A549 (cell line): Measurements from ENCODE around the gene TMEM117. TPM values are rescaled to one million over a fixed set of nuclear protein-coding genes. Genes with fewer than 3 reads are reported as not detected.

ENCODE experiments used
- ATAC-seq, 2 experiments: fragments of 200-7000 bp in 1 of 2; fragments of >200 bp in 1 of 2; cut with Nextera tagmentation in 1 of 2; cut with Tn5 transposase in 1 of 2; 3 replicates each; pipeline versions ENCODE4 v1.8.0 to v1.9.1; 2018 to 2020; ENCODE audit warnings: mild to moderate bottlenecking in 1 of 2, moderate library complexity in 1 of 2
- CTCF ChIA-PET: fragments of 300-600 bp; sonication (Branson Sonifier 250); formaldehyde crosslinking; extraction: SDS; loops from one replicate; lab custom pipeline; 2021; ENCODE audit warnings: antibody characterized with exemption, inconsistent platforms; lab: Yijun Ruan, JAX
- POLR2A ChIA-PET: fragments of 350-600 bp; formaldehyde crosslinking; extraction: SDS; loops from one replicate; lab custom pipeline; 2021; ENCODE audit warnings: antibody characterized with exemption, inconsistent platforms; lab: Yijun Ruan, JAX
- DNase-seq, 2 experiments: peaks; one replicate each; pipeline versions ENCODE4 v3.0.0 to v3.0.0-alpha.2; 2011 to 2016; ENCODE audit warnings: low read depth in 1 of 2, low spot score in 1 of 2
- FAIRE-seq: peaks from 2 replicates; lab custom pipeline; 2011; peaks lifted over from hg19 to GRCh38; lab: Jason Lieb, UNC
- H3K27ac ChIP-seq, 2 experiments: fragments of >200 bp; sonication (Bioruptor Twin); formaldehyde crosslinking; 3 replicates each; pipeline ENCODE4 v1.5.1; 2016 to 2017
- H3K4me1 ChIP-seq: fragments of >200 bp; sonication (Bioruptor Twin); formaldehyde crosslinking; 3 replicates; pipeline ENCODE4 v1.6.1; 2016
- H3K4me2 ChIP-seq: fragments of >200 bp; sonication (Bioruptor Twin); formaldehyde crosslinking; 3 replicates; pipeline ENCODE4 v1.6.1; 2016
- H3K4me3 ChIP-seq: fragments of >200 bp; sonication (Bioruptor Twin); formaldehyde crosslinking; 3 replicates; pipeline ENCODE4 v1.5.1; 2016
- H3K9me3 ChIP-seq: fragments of >200 bp; sonication (Bioruptor Twin); formaldehyde crosslinking; 3 replicates; pipeline ENCODE4 v1.6.1; 2016
- BHLHE40 ChIP-seq: IDR thresholded peaks from 2 replicates; pipeline ENCODE4 v1.6.1; 2012; ENCODE audit warnings: low read depth, low read length, inconsistent platforms
- CBX8 ChIP-seq: fragments of 200-600 bp; sonication (generic); IDR thresholded peaks from 2 replicates; pipeline ENCODE4 v1.6.1; 2016
- CHD2 ChIP-seq: fragments of 150-350 bp; IDR thresholded peaks from 2 replicates; pipeline ENCODE4 v1.6.1; 2014; ENCODE audit warnings: low read length; ENCODE audit not compliant: partially characterized antibody
- CHD4 ChIP-seq: fragments of 200-600 bp; sonication (generic); IDR thresholded peaks from 2 replicates; pipeline ENCODE4 v1.6.1; 2016; ENCODE audit warnings: antibody characterized with exemption, mild to moderate bottlenecking, borderline replicate concordance
- CTCF ChIP-seq: fragments of >200 bp; sonication (Bioruptor Twin); formaldehyde crosslinking; IDR thresholded peaks from 3 replicates; pipeline ENCODE4 v1.5.1; 2016
- EHMT2 ChIP-seq: fragments of 200-600 bp; sonication (generic); IDR thresholded peaks from 2 replicates; pipeline ENCODE4 v1.6.1; 2016; ENCODE audit warnings: antibody characterized with exemption, low read depth, mild to moderate bottlenecking, moderate library complexity
- ELK1 ChIP-seq: fragments of 150-350 bp; IDR thresholded peaks from 2 replicates; pipeline ENCODE4 v1.6.1; 2014; ENCODE audit warnings: low read depth, mild to moderate bottlenecking, low read length
- FOSB ChIP-seq: fragments of 250-450 bp; sonication (Bioruptor Pico); IDR thresholded peaks from 2 replicates; pipeline ENCODE4 v1.5.0; 2020; ENCODE audit warnings: mild to moderate bottlenecking, moderate library complexity
- GATA3 ChIP-seq: IDR thresholded peaks from 2 replicates; pipeline ENCODE4 v1.6.1; 2012; ENCODE audit warnings: borderline replicate concordance
- HDAC2 ChIP-seq: fragments of 200-600 bp; sonication (generic); IDR thresholded peaks from 2 replicates; pipeline ENCODE4 v1.6.1; 2016
- HES2 ChIP-seq: fragments of >200 bp; sonication (Bioruptor Twin); formaldehyde crosslinking; IDR thresholded peaks from 2 replicates; pipeline ENCODE4 v1.6.1; 2016
- HMGXB4 ChIP-seq: fragments of 250-450 bp; sonication (Bioruptor Pico); IDR thresholded peaks from 2 replicates; pipeline ENCODE4 v1.5.0; 2021; ENCODE audit warnings: mild to moderate bottlenecking, moderate library complexity, borderline replicate concordance
- HOXA7 ChIP-seq: fragments of 250-450 bp; sonication (Bioruptor Pico); IDR thresholded peaks from 2 replicates; pipeline ENCODE4 v1.5.0; 2020; ENCODE audit warnings: mild to moderate bottlenecking, moderate library complexity
- JUN ChIP-seq, 2 experiments: fragments of >200 bp; sonication (Bioruptor Twin); formaldehyde crosslinking; IDR thresholded peaks; 2 replicates in 1 of 2; 3 replicates in 1 of 2; pipeline ENCODE4 v1.6.1; 2016 to 2017
- JUNB ChIP-seq: fragments of >200 bp; sonication (Bioruptor Twin); formaldehyde crosslinking; IDR thresholded peaks from 2 replicates; pipeline ENCODE4 v1.6.1; 2016
- MAFK ChIP-seq: fragments of 450-650 bp; IDR thresholded peaks from 2 replicates; pipeline ENCODE4 v1.6.1; 2014; ENCODE audit not compliant: partially characterized antibody
- POLR2A ChIP-seq: IDR thresholded peaks from 2 replicates; pipeline ENCODE4 v1.6.1; 2012; ENCODE audit warnings: mild to moderate bottlenecking, low read length
- POLR2AphosphoS2 ChIP-seq: conservative IDR thresholded peaks from 2 replicates; pipeline ENCODE4 v1.6.1; 2012; ENCODE audit warnings: low read length, improper control_type of control experiment, inconsistent platforms
- RARB ChIP-seq: fragments of 250-450 bp; sonication (Bioruptor Pico); IDR thresholded peaks from 2 replicates; pipeline ENCODE4 v1.8.0; 2021; ENCODE audit warnings: mild to moderate bottlenecking, moderate library complexity
- REST ChIP-seq: fragments of 200-600 bp; sonication (generic); IDR thresholded peaks from 2 replicates; pipeline ENCODE4 v1.6.1; 2016; ENCODE audit warnings: antibody characterized with exemption, mild to moderate bottlenecking, moderate library complexity
- RFX5 ChIP-seq: fragments of 450-650 bp; IDR thresholded peaks from 2 replicates; pipeline ENCODE4 v1.7.1; 2014; ENCODE audit warnings: antibody characterized with exemption, mild to moderate bottlenecking, moderate library complexity
- RNF2 ChIP-seq: fragments of 200-600 bp; sonication (generic); IDR thresholded peaks from 2 replicates; pipeline ENCODE4 v1.6.1; 2016; ENCODE audit warnings: low read depth, mild to moderate bottlenecking, antibody characterized with exemption, moderate library complexity, borderline replicate concordance
- SMC3 ChIP-seq: fragments of >200 bp; sonication (Bioruptor Twin); formaldehyde crosslinking; IDR thresholded peaks from 3 replicates; pipeline ENCODE4 v1.6.1; 2018; ENCODE audit warnings: inconsistent platforms
- SREBF2 ChIP-seq: fragments of 450-650 bp; IDR thresholded peaks from 2 replicates; pipeline ENCODE4 v1.6.1; 2014; ENCODE audit warnings: mild to moderate bottlenecking, moderate library complexity
- ZC3H11A ChIP-seq: fragments of 450-650 bp; IDR thresholded peaks from 2 replicates; pipeline ENCODE4 v1.6.1; 2014; ENCODE audit warnings: antibody characterized with exemption, mild to moderate bottlenecking
- ZSCAN20 ChIP-seq: fragments of 250-450 bp; sonication (Bioruptor Pico); IDR thresholded peaks from 2 replicates; pipeline ENCODE4 v1.8.0; 2022; ENCODE audit warnings: mild to moderate bottlenecking, moderate library complexity
- WGBS: methylation state at CpG from one replicate; pipeline ENCODE4 v1.1.6; 2017; ENCODE audit errors: missing lambda C conversion rate; 5-methylcytosine and 5-hydroxymethylcytosine counted together
- polyA plus RNA-seq, 4 experiments: library from polyadenylated mRNA; depleted of rRNA in 3 of 4; stranded (reverse); fragments of >200 nt; fragmentation: RNase III in 1 of 4; extraction: RNeasy Plus Mini Kit Qiagen cat#74134 plus additional on column Dnase treatment in 1 of 4; gene quantifications; 2 replicates in 3 of 4; 3 replicates in 1 of 4; pipeline ENCODE4 v1.2.3, GENCODE V29; 2011 to 2017

Gene TMEM117
- polyA plus RNA-seq, 2 of the 4 experiments (the other 2 are of a cell fraction), result 2.1 to 4.6 TPM

- ATAC-seq, result no peak
- CTCF ChIA-PET, result no interaction called here
- H3K4me3 ChIP-seq, result no peak overlapping the region
- no peaks in the 10 kb centered on the region for H3K9me3 ChIP-seq
- DNase-seq, result no peak
- H3K27ac ChIP-seq, result no peak overlapping the region
- no peak overlapping the region for H3K4me2 ChIP-seq
- peaks cover 6% of the 10 kb centered on the region; the same call in 2 of the 3 replicates for H3K4me1 ChIP-seq
- FAIRE-seq, result no peak
- POLR2A ChIA-PET, result no interaction called here
- 41% methylated on average over 3 of the region's 3 CpGs for WGBS
- TF ChIP-seq HMGXB4 (CRISPR knock-in tag) (no peak), FOSB (no peak), JUNB (no peak), SMC3 (no peak), CBX8 (no peak), ZC3H11A (no peak), CTCF (no peak), SREBF2 (no peak), HDAC2 (no peak), GATA3 (no peak), HES2 (no peak), ELK1 (no peak), EHMT2 (no peak), BHLHE40 (no peak), ZSCAN20 (no peak), CHD2 (no peak), POLR2A (no peak), POLR2AphosphoS2 (no peak)
Measured at GRCh38 chr12:43965899-43966298, 130.0 kb downstream of the TMEM117 start.

GRCh38 chr12:43968736-43969135, 132.9 kb downstream of the TMEM117 start:
- peaks cover 6% of the 10 kb centered on the region; the same call in 2 of the 3 replicates for H3K4me1 ChIP-seq
- no peak overlapping the region for H3K4me3 ChIP-seq
- CTCF ChIA-PET, result no interaction called here
- FAIRE-seq (no peak), ATAC-seq (no peak)
- WGBS, result 83% methylated on average over 4 of the region's 4 CpGs
- POLR2A ChIA-PET, result no interaction called here
- no peak overlapping the region for H3K4me2 ChIP-seq
- no peak overlapping the region for H3K27ac ChIP-seq
- TF ChIP-seq BHLHE40 (no peak), RARB (CRISPR knock-in tag) (no peak), SMC3 (no peak), HOXA7 (CRISPR knock-in tag) (no peak), MAFK (no peak), RNF2 (no peak), HES2 (no peak), CHD4 (no peak), CHD2 (no peak), GATA3 (no peak), REST (no peak), RFX5 (no peak), ZC3H11A (no peak), JUN (IDR thresholded peaks at IDR 0.05) (no peak)
- TF ChIP-seq, all 56 proteins: peak for 0
- no peak for DNase-seq
- H3K9me3 ChIP-seq, result no peaks in the 10 kb centered on the region; the same call in 2 of the 3 replicates
